Activated CD8-positive, alpha-beta memory T cell treated with anti-CD3 and anti-CD28 coated beads, Interleukin-2, amount 50 U/mL, for 4 hours (primary cell): ENCODE results near the gene TTN.
"Not testable (repeated sequence)": the region's sequence is repeated elsewhere in the genome, so short reads cannot be mapped to it uniquely, and the experiment has no call there.

Experiments used
- DNase-seq: peaks from one replicate; pipeline ENCODE4 v3.0.0-alpha.2; 2020

Gene TTN

DNA sequence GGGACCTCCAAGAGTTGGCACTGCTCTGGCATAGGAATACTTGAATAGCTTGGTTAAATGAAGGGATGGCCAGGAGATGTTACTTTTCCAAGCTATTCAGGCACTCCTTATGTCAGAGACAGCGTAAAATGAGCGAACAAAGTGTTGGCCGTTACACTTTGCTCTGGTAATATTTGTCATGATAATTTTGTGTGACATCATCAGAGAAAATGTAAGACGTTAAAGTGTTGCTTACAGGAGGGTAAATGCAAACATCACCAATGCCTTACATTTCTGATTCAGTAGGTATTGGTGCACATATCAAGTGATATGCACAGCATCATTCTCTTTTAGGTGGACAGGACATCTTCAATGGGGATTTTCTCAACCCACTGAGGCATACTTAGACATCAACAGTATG is 281.0 kb downstream of the TTN start:
- no peak for DNase-seq

DNA sequence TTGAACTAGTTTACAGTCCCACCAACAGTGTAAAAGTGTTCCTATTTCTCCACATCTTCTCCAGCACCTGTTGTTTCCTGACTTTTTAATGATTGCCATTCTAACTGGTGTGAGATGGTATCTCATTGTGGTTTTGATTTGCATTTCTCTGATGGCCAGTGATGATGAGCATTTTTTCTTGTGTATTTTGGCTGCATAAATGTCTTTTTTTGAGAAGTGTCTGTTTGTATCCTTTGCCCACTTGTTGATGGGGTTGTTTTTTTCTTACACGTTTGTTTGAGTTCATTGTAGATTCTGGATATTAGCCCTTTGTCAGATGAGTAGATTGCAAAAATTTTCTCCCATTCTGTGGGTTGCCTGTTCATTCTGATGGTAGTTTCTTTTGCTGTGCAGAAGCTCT is 281.8 kb downstream of the TTN start:
- not testable (repeated sequence) for DNase-seq

DNA sequence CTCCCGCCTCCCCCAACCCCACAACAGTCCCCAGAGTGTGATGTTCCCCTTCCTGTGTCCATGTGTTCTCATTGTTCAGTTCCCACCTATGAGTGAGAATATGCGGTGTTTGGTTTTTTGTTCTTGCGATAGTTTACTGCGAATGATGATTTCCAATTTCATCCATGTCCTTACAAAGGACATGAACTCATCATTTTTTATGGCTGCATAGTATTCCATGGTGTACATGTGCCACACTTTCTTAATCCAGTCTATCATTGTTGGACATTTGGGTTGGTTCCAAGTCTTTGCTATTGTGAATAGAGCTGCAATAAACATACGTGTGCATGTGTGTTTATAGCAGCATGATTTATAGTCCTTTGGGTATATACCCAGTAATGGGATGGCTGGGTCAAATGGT is 282.2 kb downstream of the TTN start:
- DNase-seq, result not testable (repeated sequence)

DNA sequence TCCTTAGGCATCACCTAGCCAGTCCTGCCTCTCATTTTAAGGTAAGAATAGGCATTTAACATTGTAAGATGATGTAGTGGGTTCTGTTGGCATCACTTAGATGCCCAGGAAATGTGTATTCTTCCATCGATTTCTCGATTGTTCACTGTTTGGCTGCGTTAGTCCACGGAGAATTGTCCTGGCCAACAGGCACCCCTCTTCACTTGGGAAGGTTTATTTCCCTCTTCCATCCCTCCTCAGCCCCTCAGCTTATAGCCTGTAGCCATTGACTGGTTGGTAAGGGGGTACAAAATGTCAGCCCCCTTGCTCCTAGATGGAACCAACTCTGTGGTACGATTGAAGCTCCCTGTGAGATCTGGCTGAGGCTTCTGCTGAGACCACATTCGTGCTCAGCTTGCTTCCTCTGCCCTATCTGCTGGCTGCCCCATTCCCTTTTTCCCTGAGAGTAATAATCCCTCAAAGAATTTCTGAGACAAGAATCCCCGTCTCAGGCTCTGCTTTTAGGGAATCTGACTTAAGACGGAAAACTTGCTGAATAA is 283.6 kb downstream of the TTN start:
- DNase-seq, result no peak

DNA sequence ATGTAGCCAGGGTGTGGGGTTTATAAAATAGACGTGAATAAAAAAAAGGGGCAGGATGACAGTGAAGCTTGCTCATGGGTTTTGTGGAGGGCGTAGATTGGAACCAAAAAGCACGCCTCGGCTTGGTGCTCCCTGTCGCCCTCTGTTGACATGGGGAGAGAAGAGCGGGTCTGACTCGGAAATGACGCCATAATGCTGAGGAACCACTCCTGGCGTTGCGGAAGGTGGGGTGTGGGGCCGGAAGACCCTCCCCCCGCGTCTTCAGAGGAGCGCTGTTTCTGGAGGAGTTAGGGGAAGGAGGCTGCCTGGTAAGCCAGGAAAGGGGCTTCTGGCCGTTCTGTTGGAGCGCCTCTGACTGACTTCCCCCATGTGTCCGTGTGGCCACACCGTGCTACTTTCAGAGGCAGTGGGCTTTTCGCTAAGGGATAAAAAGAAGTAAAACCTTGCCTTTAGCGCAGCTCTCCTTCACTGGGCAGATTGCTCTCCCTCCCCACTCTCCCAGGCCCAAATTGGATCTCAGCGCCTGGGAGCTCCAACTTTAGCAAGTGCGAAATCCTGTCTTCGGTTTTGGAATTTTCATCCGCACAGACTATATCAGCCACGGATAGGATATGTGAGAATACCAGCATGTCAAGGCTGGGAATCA is 284.1 kb downstream of the TTN start:
- DNase-seq, result peak; percentile 82

DNA sequence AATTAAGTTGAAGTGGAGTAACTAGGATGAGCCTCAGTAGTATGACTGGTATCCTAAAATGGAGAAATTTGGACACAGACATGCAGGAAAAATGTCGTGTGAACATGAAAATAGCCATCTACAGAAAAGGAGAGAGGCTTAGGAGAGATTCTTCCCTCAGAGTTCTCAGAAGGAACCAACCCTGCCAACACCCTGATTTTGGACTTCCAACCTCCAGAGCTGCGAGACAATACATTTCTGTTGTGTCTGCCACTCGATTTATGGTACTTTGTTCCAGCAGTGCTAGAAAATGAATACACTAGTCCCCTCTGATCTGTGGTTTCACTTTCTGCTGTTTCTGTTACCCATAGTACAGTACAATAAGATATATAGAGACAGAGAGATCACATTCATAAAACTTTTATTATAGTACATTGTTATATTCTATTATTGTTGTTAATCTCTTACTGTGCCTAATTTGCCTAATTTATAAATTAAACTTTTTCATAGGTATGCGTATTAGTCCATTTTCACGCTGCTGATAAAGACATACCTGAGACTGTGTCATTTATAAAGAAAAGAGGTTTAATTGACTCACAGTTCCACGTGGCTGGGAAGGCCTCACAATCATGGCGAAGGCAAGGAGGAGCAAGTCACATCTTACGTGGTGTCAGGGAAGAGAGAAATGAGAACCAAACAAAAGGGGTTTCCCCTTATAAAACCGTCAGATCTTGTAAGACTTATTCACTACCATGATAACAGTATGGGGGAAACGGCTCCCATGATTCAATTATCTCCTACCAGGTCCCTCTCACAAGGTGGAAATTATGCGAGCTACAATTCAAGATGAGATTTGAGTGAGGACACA is 285.7 kb downstream of the TTN start:
- no peak for DNase-seq

DNA sequence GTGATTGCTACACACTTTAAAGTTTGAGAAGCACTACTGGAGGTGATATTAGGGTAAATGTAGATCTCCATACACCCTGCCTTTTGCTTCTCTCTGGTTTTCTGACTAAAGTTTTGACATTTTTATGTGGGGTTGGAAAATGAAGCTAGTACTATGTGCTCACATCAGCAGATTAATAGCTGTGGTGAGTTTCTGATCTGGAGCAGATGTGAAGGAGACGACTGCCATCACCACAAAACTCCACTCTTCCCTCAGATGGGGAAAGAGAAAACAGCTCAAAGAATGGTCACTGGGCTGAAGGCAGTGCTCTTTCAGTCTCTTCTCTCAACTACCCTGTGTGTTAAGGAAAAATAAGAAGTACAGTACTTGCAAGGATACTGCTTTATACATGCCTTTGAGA is 289.7 kb downstream of the TTN start:
- DNase-seq, result no peak

DNA sequence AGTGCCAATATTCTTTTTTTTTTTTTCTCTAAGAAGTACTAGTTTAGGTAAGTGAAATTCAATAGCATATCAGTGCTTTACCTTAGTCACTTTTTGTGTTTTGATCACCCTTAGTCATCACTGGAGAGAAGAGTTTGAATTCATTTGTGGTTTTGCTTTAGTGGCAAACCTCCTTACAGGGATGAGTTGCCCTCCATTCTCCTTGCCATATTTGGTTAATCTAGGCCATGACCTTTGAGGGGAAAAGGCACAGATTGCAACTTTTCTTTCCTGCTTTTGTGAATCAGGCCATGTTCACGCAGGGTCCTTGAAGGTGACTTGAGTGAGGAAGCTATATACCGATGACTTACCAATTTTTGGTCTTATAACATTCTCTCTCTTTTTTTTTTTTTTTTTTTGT is 292.6 kb downstream of the TTN start:
- peak; percentile 18 for DNase-seq

DNA sequence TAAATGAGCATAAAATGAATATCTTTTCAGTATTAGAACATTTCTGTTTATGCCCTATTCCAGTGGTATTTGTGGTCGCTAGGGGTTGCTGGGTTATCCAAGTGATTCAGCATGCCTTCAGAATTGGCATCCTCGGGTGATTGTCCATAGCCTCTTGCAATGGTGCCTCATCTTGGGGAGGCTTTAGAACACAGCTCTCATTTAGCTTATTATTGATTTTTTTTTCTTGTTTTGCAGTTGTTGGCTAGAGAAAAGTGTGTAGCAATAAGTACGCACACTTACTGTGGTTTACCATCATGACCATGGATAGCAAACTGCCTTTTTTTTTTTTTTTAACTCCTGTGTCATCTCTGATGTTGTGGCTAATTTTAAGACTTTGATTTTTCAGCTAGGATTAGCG is 293.3 kb downstream of the TTN start:
- DNase-seq, result no peak

DNA sequence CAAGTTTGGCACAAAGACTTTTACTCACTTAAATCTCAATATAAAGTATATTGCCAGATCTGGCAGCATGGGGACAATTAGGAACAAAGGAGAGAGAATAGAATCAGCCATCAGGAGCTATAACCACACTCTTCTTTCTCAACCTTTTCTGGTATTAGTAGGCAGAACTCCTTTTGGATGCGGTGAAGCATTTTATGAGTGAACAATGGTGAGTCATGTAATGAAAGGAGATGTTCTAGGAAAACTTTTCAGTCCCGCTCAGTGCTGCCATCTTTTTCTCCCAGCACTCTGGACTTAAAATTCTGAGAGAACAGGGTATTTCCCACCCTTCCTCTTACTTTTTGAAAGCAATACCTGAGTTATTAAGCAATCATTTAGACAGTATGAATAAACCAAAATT is 294.7 kb downstream of the TTN start:
- DNase-seq, result no peak

DNA sequence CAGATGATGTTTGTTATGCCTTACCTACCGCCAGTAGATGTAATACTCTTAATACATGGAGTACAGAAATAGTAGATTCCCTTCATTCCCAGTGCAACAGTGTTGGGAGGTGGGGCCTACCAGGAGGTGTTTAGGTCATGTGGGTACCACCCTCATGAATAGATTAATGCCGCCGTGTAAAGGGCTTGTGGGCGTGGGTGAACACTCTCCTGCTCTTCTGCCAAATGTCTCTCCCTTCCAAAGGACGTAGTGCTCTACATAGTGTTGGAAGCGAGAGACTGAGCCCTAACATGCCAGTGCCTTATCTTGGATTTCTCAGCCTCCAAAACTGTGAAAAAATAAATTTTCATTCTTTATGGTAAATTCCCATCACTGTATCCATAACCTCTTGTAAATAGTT is 296.8 kb downstream of the TTN start:
- DNase-seq, result no peak

DNA sequence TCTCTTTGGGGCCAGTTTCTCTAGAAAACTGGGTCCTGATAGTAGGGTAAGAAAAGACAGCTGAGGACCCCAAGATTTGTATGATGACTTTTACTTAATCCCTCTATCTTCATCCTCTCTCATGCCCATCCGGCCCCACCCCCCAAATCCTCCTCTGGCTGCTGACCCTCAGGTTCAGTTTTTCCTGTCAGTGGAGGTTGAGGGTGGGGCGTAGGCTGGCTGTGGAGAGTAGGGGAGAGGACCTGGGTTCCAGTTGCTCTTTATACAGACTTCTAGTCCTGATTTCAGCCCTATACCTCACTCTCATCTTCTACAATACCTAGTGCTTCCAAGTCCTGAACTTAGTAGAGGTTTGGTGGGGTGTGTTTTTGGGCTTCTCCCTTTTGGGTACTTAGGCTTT is 298.6 kb downstream of the TTN start:
- no peak for DNase-seq

DNA sequence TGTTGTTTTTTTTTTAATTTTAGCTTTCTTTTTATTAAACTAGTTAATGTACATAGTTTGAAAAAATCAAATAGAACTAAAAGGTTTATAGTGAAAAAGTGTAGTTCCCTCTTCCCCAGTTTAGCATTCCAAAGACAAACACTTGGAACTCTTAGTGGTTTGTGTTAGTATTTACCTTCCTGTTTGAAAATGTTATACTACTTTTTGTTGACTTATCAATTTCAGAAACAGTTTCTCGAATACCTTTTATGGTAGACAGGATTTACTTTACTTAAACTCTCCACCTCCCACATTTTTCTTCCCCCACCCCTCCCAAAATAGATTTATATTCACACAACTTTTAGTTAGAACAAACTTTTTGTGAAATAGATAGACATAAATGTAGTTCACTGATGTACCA is 300.3 kb downstream of the TTN start:
- DNase-seq, result no peak

DNA sequence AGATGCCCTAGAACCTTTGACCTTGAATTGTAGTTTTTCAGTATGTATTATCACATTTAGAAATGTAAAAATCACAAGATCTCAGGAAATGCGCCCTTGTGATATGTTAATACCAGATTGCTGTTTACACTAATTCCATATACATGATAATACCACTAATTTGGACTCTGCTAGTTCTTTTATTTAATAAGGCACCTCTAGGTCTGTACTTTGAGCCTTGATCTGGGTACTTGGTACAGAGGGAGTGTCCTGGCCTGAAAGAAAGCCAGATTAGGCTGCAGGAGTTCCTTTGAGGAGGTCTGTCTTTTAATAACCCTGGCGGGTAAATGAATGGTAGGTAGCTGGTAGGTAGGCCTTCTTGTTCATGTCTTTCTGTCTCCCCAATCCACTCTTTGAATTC is 300.7 kb downstream of the TTN start:
- no peak for DNase-seq

DNA sequence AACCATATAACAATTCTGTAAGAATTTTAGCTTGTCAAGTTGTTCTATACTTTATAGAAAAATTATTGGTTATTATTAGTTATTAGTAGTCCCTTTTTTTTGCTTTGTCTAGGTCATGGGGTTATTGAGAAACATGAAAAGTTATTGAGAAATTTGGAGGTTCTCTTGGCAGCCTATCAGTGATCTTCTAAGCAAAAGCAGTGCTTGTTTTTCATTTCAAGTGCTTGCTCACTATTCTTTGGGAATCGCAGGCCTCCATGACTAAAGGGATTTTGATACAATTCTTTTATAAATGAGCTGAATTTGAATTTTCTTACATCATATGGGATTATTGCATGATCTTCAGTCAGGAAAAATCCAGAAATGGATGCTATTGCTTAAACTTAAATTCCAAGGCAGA is 301.1 kb downstream of the TTN start:
- DNase-seq, result no peak

DNA sequence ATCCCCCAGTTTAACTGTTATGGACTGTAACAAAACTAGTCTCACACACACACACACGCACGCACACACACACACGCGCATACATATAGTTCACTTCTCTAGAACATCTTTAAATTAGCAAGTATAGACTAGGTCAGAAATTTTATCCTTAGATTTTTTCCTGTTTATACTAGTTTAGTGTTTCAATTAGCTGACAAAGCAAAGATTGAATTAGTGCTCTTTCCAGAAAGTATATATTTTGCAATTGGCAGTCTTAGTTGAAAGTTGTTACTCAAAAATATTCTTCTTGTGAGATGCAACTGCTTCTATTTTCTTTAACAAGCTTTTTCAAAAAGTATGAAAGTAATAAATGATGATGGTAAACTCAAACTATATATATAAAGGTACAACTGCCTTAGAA is 304.5 kb downstream of the TTN start:
- DNase-seq, result no peak

DNA sequence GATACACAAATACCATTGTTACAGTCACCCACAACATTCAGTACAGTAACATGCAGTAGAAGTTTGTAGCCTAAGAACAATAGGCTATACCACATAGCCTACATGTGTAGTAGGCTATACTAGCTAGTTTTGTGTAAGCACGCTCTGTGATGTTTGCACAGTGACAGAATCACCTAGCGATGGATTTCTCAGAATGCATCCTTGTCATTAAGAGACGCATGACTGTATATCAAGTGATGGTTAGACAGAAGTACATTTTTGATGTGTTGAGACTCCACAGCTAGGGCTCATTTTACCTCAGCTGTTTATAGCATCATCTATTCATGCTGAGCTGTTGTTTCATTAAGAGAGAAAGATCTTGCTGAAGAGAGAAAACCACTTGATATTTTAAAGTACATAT is 307.6 kb downstream of the TTN start:
- no peak for DNase-seq

DNA sequence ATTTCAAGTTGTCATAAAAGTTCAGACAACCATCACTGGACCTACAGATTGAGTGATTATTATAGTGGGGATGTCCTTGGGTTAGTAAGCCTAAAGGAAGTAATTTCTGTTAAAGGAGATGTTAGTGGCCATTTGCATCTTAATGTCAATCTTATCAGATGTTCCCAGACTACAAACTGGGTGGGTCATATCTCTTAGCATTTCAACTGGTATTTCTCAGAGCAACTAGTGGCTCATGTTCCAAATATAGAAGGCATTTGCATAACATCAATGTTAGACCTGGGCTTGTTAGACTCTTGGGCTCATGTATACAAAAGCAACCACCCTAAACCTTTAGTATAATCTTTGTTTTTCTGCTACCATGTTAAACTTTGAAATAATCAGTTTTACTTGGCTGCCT is 309.1 kb downstream of the TTN start:
- no peak for DNase-seq

DNA sequence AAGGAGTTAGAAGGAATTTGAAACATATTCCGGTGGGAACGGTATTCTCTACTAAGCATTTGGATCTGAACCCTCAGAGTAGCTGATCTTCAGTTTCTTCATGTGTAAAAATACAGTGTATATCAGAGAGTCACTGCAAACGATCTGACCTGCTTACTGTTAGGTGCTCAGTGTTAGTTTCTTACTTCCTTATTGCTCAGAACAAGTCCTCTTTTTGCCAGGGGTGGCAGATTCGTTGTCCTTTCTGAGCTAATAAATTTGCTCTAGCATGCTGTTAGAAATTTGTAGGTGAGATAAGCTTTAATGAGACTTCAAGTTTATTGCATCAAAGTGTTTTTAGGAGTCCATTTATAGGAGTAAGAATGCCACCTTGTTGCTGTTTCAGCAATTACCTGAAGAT is 311.2 kb downstream of the TTN start:
- no peak for DNase-seq

DNA sequence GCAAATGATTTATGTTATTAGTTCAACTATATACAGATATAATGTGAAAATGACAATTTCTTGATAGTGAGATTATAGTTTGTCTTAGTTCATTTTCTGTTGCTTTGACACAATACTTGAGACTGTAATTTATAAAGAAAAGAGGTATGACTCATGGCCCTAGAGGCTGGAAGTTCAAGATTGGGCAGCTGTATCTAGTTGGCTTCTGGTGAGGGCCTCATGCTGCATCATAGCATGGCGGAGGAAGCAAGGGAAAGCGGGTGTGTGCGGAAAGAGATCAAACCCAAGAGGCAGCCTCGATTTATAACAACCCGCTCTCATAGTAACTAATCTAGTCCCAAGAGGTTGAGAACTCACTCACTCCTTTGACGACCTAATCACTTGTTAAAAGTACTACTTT is 315.6 kb downstream of the TTN start:
- no peak for DNase-seq

DNA sequence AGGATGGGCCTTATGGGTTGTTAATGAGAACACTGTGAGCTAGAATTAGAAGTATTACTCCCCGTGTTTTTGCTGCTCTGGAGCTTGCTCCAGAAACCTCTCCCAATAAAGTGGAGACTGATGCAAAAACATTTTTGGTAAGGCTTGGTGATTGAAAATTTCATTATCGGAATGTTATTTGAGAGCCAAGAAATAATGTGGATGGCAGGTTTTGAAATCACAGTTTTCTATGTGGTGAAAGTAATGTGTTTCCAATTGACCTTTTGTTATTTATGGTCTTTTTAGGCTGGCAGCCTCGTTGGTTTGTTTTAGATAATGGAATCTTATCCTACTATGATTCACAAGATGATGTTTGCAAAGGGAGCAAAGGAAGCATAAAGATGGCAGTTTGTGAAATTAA is 321.9 kb downstream of the TTN start:
- no peak for DNase-seq

DNA sequence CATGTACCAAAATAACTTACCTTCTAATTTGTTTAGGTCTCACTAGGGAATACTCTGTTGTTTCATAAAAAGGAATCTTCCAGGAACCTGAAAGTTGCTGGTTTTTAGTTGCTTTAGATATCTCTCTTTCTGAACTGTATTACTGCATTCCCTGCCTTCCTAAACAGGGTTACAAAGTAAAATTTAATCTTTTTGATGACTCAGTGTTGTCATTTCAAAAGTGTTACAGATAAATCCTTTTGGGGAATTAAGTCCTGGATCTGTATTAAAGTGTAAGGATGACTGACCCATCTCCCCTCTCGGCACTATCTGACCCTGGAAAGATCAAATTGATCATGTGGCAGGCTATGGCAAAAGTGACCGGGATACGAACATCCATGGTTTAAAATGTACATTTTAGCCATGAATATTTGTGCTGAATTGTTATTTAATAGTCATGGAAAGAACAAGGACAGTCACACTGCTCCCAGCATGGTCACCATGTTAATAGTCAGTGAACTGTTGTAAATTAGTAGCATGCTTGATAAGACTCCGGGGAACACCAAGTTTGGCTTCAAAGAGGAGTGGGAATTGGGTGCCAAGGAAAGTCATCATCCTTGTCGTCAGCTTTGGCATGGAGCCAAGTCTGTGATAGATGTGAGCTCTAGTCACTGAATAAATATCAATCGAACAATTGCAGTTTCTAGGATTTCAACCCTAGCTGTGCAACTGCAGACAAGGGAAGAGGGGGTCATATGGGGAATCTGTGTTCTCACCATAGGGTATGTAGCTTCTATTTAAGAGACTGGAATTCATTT is 322.8 kb downstream of the TTN start:
- no peak for DNase-seq

DNA sequence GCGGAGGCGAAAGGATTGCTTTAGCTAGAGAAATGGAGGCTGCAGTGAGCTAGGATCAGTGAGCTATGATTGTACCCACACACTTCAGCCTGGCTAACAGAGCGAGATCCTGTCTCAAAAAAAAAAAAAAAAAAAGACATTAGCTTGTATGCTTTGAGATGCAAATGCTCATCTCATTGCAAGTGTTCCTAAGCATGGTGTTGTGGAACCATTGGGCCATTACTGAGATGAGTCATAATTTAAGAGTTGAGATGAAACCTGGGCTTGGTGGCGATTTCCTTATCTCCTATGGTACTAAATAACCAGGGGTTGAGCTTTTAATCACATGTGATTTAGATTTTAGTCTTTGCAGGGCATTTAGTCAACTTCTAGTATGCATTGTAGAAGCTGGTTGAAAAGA is 324.8 kb downstream of the TTN start:
- no peak for DNase-seq
